ENCODE measurements around the gene TP53BP2. TPM values are rescaled to one million over a fixed set of nuclear protein-coding genes. Genes with fewer than 3 reads are reported as not detected.
"Not testable (repeated sequence)": the region's sequence is repeated elsewhere in the genome, so short reads cannot be mapped to it uniquely, and the experiment has no call there.

Gene TP53BP2
- total RNA-seq, 1 donor from 2014 or later, result 34.4 TPM

GRCh38 chr1:223739366-223740037, 106.2 kb downstream of the TP53BP2 start:
- no peaks in the 10 kb centered on the region for H3K27me3 ChIP-seq (ENCODE audit: control insufficient read depth in 3 of 3, insufficient read depth in 3 of 3, low read length in 3 of 3)
- no peak overlapping the region for H3K4me3 ChIP-seq (ENCODE audit: low read length in 3 of 3)
- H3K27ac ChIP-seq (ENCODE audit: low read depth, low read length), result peak overlapping the region; percentile 59
- no peaks in the 10 kb centered on the region for H3K9me3 ChIP-seq (ENCODE audit: control insufficient read depth in 3 of 3, low read length in 3 of 3)
- H3K36me3 ChIP-seq (ENCODE audit: control insufficient read depth in 3 of 3, insufficient read depth in 3 of 3, low read length in 3 of 3), result peaks cover 2 to 8% (median 2%) of the 10 kb centered on the region in 3 donors
- peak overlapping the region in 2 of 3 donors; percentile 19 to 25 for H3K9ac ChIP-seq (ENCODE audit: low read depth in 1 of 3, low read length in 3 of 3)
- H3K4me1 ChIP-seq (ENCODE audit: control insufficient read depth in 3 of 3, insufficient read depth in 3 of 3, low read length in 3 of 3), result peaks cover 15 to 25% (median 24%) of the 10 kb centered on the region in 3 donors

- Histone ChIP-seq H3K27ac (ENCODE audit: low read depth, low read length) (peak overlapping the region; percentile 59), H3K9me3 (ENCODE audit: control insufficient read depth in 3 of 3, low read length in 3 of 3) (no peaks in the 10 kb centered on the region), H3K4me1 (ENCODE audit: control insufficient read depth in 3 of 3, insufficient read depth in 3 of 3, low read length in 3 of 3) (peaks cover 20 to 33% (median 30%) of the 10 kb centered on the region in 3 donors), H3K4me3 (ENCODE audit: low read length in 3 of 3) (peak overlapping the region in 1 of 3 donors; percentile 2), H3K36me3 (ENCODE audit: control insufficient read depth in 3 of 3, insufficient read depth in 3 of 3, low read length in 3 of 3) (peaks cover 2 to 5% (median 2%) of the 10 kb centered on the region in 3 donors), H3K9ac (ENCODE audit: low read depth in 1 of 3, low read length in 3 of 3) (no peak overlapping the region), H3K27me3 (ENCODE audit: control insufficient read depth in 3 of 3, insufficient read depth in 3 of 3, low read length in 3 of 3) (no peaks in the 10 kb centered on the region)
Observed at GRCh38 chr1:223738465-223739365, 107.0 kb downstream of the TP53BP2 start.

- H3K27ac ChIP-seq (ENCODE audit: low read depth, low read length), result no peak overlapping the region
- H3K36me3 ChIP-seq (ENCODE audit: control insufficient read depth in 3 of 3, insufficient read depth in 3 of 3, low read length in 3 of 3), result peaks cover 0 to 2% (median 0%) of the 10 kb centered on the region in 3 donors
- H3K4me3 ChIP-seq (ENCODE audit: low read length in 3 of 3), result no peak overlapping the region
- peaks cover 28 to 40% (median 36%) of the 10 kb centered on the region in 3 donors for H3K4me1 ChIP-seq (ENCODE audit: control insufficient read depth in 3 of 3, insufficient read depth in 3 of 3, low read length in 3 of 3)
- H3K9me3 ChIP-seq (ENCODE audit: control insufficient read depth in 3 of 3, low read length in 3 of 3), result no peaks in the 10 kb centered on the region
- H3K9ac ChIP-seq (ENCODE audit: low read depth in 1 of 3, low read length in 3 of 3), result no peak overlapping the region
- H3K27me3 ChIP-seq (ENCODE audit: control insufficient read depth in 3 of 3, insufficient read depth in 3 of 3, low read length in 3 of 3), result no peaks in the 10 kb centered on the region
Observed at GRCh38 chr1:223737342-223737741, 108.4 kb downstream of the TP53BP2 start.

- not testable (repeated sequence) for H3K9ac ChIP-seq (ENCODE audit: low read depth in 1 of 3, low read length in 3 of 3); H3K27ac ChIP-seq (ENCODE audit: low read depth, low read length); H3K9me3 ChIP-seq (ENCODE audit: control insufficient read depth in 3 of 3, low read length in 3 of 3); H3K27me3 ChIP-seq (ENCODE audit: control insufficient read depth in 3 of 3, insufficient read depth in 3 of 3, low read length in 3 of 3); H3K4me3 ChIP-seq (ENCODE audit: low read length in 3 of 3); H3K36me3 ChIP-seq (ENCODE audit: control insufficient read depth in 3 of 3, insufficient read depth in 3 of 3, low read length in 3 of 3)
- H3K4me1 ChIP-seq (ENCODE audit: control insufficient read depth in 3 of 3, insufficient read depth in 3 of 3, low read length in 3 of 3), result peaks cover 35 to 43% (median 43%) of the 10 kb centered on the region in 3 donors
Observed at GRCh38 chr1:223736638-223737037, 109.1 kb downstream of the TP53BP2 start.

- Histone ChIP-seq H3K4me3 (ENCODE audit: low read length in 3 of 3) (no peak overlapping the region), H3K36me3 (ENCODE audit: control insufficient read depth in 3 of 3, insufficient read depth in 3 of 3, low read length in 3 of 3) (peaks cover 0 to 2% (median 0%) of the 10 kb centered on the region in 3 donors), H3K27me3 (ENCODE audit: control insufficient read depth in 3 of 3, insufficient read depth in 3 of 3, low read length in 3 of 3) (no peaks in the 10 kb centered on the region), H3K9ac (ENCODE audit: low read depth in 1 of 3, low read length in 3 of 3) (peak overlapping the region in 2 of 3 donors; percentile 2 to 50), H3K9me3 (ENCODE audit: control insufficient read depth in 3 of 3, low read length in 3 of 3) (no peaks in the 10 kb centered on the region), H3K27ac (ENCODE audit: low read depth, low read length) (no peak overlapping the region), H3K4me1 (ENCODE audit: control insufficient read depth in 3 of 3, insufficient read depth in 3 of 3, low read length in 3 of 3) (peaks cover 44 to 48% (median 48%) of the 10 kb centered on the region in 3 donors)
Observed at GRCh38 chr1:223733898-223734852, 111.6 kb downstream of the TP53BP2 start.

- Histone ChIP-seq H3K27me3 (ENCODE audit: control insufficient read depth in 3 of 3, insufficient read depth in 3 of 3, low read length in 3 of 3) (no peaks in the 10 kb centered on the region), H3K9me3 (ENCODE audit: control insufficient read depth in 3 of 3, low read length in 3 of 3) (no peaks in the 10 kb centered on the region), H3K4me3 (ENCODE audit: low read length in 3 of 3) (no peak overlapping the region), H3K27ac (ENCODE audit: low read depth, low read length) (no peak overlapping the region), H3K9ac (ENCODE audit: low read depth in 1 of 3, low read length in 3 of 3) (peak overlapping the region in 1 of 3 donors; percentile 42), H3K4me1 (ENCODE audit: control insufficient read depth in 3 of 3, insufficient read depth in 3 of 3, low read length in 3 of 3) (peaks cover 40 to 42% (median 41%) of the 10 kb centered on the region in 3 donors), H3K36me3 (ENCODE audit: control insufficient read depth in 3 of 3, insufficient read depth in 3 of 3, low read length in 3 of 3) (peaks cover under 1 to 6% (median 2%) of the 10 kb centered on the region in 3 donors)
Observed at GRCh38 chr1:223732993-223733798, 112.6 kb downstream of the TP53BP2 start.

GRCh38 chr1:223731133-223731770, 114.5 kb downstream of the TP53BP2 start:
- H3K9me3 ChIP-seq (ENCODE audit: control insufficient read depth in 3 of 3, low read length in 3 of 3), result no peaks in the 10 kb centered on the region
- peak overlapping the region; percentile 41 for H3K27ac ChIP-seq (ENCODE audit: low read depth, low read length)
- H3K36me3 ChIP-seq (ENCODE audit: control insufficient read depth in 3 of 3, insufficient read depth in 3 of 3, low read length in 3 of 3), result peaks cover 1 to 7% (median 7%) of the 10 kb centered on the region in 3 donors
- no peaks in the 10 kb centered on the region for H3K27me3 ChIP-seq (ENCODE audit: control insufficient read depth in 3 of 3, insufficient read depth in 3 of 3, low read length in 3 of 3)
- H3K9ac ChIP-seq (ENCODE audit: low read depth in 1 of 3, low read length in 3 of 3), result peak overlapping the region in 2 of 3 donors; percentile 40 to 54
- H3K4me3 ChIP-seq (ENCODE audit: low read length in 3 of 3), result peak overlapping the region in 1 of 3 donors; percentile 19
- H3K4me1 ChIP-seq (ENCODE audit: control insufficient read depth in 3 of 3, insufficient read depth in 3 of 3, low read length in 3 of 3), result peaks cover 50 to 59% (median 57%) of the 10 kb centered on the region in 3 donors

- Histone ChIP-seq H3K9ac (ENCODE audit: low read depth in 1 of 3, low read length in 3 of 3) (no peak overlapping the region), H3K36me3 (ENCODE audit: control insufficient read depth in 3 of 3, insufficient read depth in 3 of 3, low read length in 3 of 3) (peaks cover 0 to 7% (median 7%) of the 10 kb centered on the region in 3 donors), H3K9me3 (ENCODE audit: control insufficient read depth in 3 of 3, low read length in 3 of 3) (no peaks in the 10 kb centered on the region), H3K27ac (ENCODE audit: low read depth, low read length) (peak overlapping the region; percentile 41), H3K4me3 (ENCODE audit: low read length in 3 of 3) (peak overlapping the region in 1 of 3 donors; percentile 19), H3K27me3 (ENCODE audit: control insufficient read depth in 3 of 3, insufficient read depth in 3 of 3, low read length in 3 of 3) (no peaks in the 10 kb centered on the region), H3K4me1 (ENCODE audit: control insufficient read depth in 3 of 3, insufficient read depth in 3 of 3, low read length in 3 of 3) (peaks cover 57 to 66% (median 63%) of the 10 kb centered on the region in 3 donors)
Observed at GRCh38 chr1:223730479-223731132, 115.1 kb downstream of the TP53BP2 start.
